Measurements from ENCODE around the gene BTG1.
"Not testable (repeated sequence)": the region's sequence is repeated elsewhere in the genome, so short reads cannot be mapped to it uniquely, and the experiment has no call there.

- TF ChIP-seq, protein P1, sequence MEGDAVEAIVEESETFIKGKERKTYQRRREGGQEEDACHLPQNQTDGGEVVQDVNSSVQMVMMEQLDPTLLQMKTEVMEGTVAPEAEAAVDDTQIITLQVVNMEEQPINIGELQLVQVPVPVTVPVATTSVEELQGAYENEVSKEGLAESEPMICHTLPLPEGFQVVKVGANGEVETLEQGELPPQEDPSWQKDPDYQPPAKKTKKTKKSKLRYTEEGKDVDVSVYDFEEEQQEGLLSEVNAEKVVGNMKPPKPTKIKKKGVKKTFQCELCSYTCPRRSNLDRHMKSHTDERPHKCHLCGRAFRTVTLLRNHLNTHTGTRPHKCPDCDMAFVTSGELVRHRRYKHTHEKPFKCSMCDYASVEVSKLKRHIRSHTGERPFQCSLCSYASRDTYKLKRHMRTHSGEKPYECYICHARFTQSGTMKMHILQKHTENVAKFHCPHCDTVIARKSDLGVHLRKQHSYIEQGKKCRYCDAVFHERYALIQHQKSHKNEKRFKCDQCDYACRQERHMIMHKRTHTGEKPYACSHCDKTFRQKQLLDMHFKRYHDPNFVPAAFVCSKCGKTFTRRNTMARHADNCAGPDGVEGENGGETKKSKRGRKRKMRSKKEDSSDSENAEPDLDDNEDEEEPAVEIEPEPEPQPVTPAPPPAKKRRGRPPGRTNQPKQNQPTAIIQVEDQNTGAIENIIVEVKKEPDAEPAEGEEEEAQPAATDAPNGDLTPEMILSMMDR (IDR thresholded peaks at IDR 0.05 in 8 of 11, conservative IDR thresholded peaks at IDR 0.05 in 3 of 11): not testable (repeated sequence)
- TF ChIP-seq POLR2A, POLR2AphosphoS5 (IDR thresholded peaks at IDR 0.05): not testable (repeated sequence)
Measured at GRCh38 chr12:92094301-92094700, 51.3 kb downstream of the BTG1 start.
